PC-3 (cell line): ENCODE data around the gene BBS12. TPM values are rescaled to one million over a fixed set of nuclear protein-coding genes. Genes with fewer than 3 reads are reported as not detected.

Experiments used
- ATAC-seq: fragments of 200-7000 bp; cut with Tn5 transposase; 2 replicates; pipeline ENCODE4 v1.9.1; 2020; ENCODE audit warnings: mild to moderate bottlenecking, moderate library complexity
- BruUV-seq: library from RNA; stranded (reverse); fragments of 400-500 nt; replicated peaks from 2 replicates; lab custom pipeline; 2021; lab: Mats Ljungman, UMichigan
- CTCF ChIA-PET: fragments of 300-600 bp; sonication (Branson Sonifier 250); formaldehyde crosslinking; loops from one replicate; lab custom pipeline; 2022; ENCODE audit warnings: antibody characterized with exemption; lab: Charles Lee
- POLR2A ChIA-PET: fragments of 300-600 bp; sonication (Branson Sonifier 250); formaldehyde crosslinking; loops from one replicate; lab custom pipeline; 2022; ENCODE audit warnings: antibody characterized with exemption; ENCODE audit not compliant: unreplicated experiment; lab: Charles Lee
- DNase-seq: peaks from one replicate; pipeline ENCODE4 v3.0.0-alpha.2; 2015
- H2AFZ ChIP-seq: fragments of 300-600 bp; sonication (generic); 2 replicates; pipeline ENCODE4 v1.6.0; 2016; ENCODE audit warnings: antibody characterized with exemption, low read length
- H3F3A ChIP-seq: fragments of 300-600 bp; sonication (generic); one replicate; pipeline ENCODE4 v1.6.0; 2017; ENCODE audit warnings: antibody characterized with exemption, low read length, control low read depth, mild to moderate bottlenecking; ENCODE audit not compliant: unreplicated experiment
- H3K27ac ChIP-seq: fragments of 300-600 bp; sonication (generic); 2 replicates; pipeline ENCODE4 v1.5.1; 2016; ENCODE audit warnings: mild to moderate bottlenecking, low read length
- H3K27me3 ChIP-seq: fragments of 300-600 bp; sonication (generic); 2 replicates; pipeline ENCODE4 v1.6.1; 2016; ENCODE audit warnings: low read length, mixed read lengths
- H3K36me3 ChIP-seq: fragments of 300-600 bp; sonication (generic); 2 replicates; pipeline ENCODE4 v1.6.1; 2016; ENCODE audit warnings: low read depth, mixed run types, low read length, mixed read lengths
- H3K4me1 ChIP-seq: fragments of 300-600 bp; sonication (generic); 2 replicates; pipeline ENCODE4 v1.5.1; 2016; ENCODE audit warnings: low read length; ENCODE audit not compliant: insufficient read depth
- H3K4me2 ChIP-seq: fragments of 300-600 bp; sonication (generic); 2 replicates; pipeline ENCODE4 v1.6.0; 2016; ENCODE audit warnings: low read length
- H3K4me3 ChIP-seq: fragments of 300-600 bp; sonication (generic); 2 replicates; pipeline ENCODE4 v1.5.1; 2016; ENCODE audit warnings: mild to moderate bottlenecking, low read length, mixed read lengths
- H3K79me2 ChIP-seq: fragments of 300-600 bp; sonication (generic); 2 replicates; pipeline ENCODE4 v1.6.1; 2017; ENCODE audit warnings: low read length, mixed read lengths
- H3K9ac ChIP-seq: fragments of 300-600 bp; sonication (generic); 2 replicates; pipeline ENCODE4 v1.6.0; 2016; ENCODE audit warnings: mild to moderate bottlenecking, low read length
- H3K9me2 ChIP-seq: fragments of 300-600 bp; sonication (generic); replicated peaks from 2 replicates; pipeline ENCODE4 v1.6.1; 2016; ENCODE audit warnings: mixed run types, low read length, mixed read lengths
- H3K9me3 ChIP-seq: fragments of 300-600 bp; sonication (generic); 2 replicates; pipeline ENCODE4 v1.6.1; 2016; ENCODE audit warnings: low read length, mixed read lengths
- H4K20me1 ChIP-seq: fragments of 300-600 bp; sonication (generic); 2 replicates; pipeline ENCODE4 v1.6.1; 2016; ENCODE audit warnings: low read length, mixed read lengths
- CTCF ChIP-seq: fragments of 300-600 bp; sonication (generic); conservative IDR thresholded peaks from 2 replicates; pipeline ENCODE4 v1.5.1; 2017; ENCODE audit warnings: antibody characterized with exemption, low read depth, mild to moderate bottlenecking, low read length
- EZH2 ChIP-seq: fragments of 300-600 bp; sonication (generic); IDR thresholded peaks from one replicate; pipeline ENCODE4 v1.6.1; 2017; ENCODE audit warnings: antibody characterized with exemption, mild to moderate bottlenecking, low read length; ENCODE audit not compliant: unreplicated experiment
- EZH2phosphoT487 ChIP-seq: fragments of 300-600 bp; sonication (generic); IDR thresholded peaks from 2 replicates; pipeline ENCODE4 v1.6.1; 2018; ENCODE audit warnings: mild to moderate bottlenecking, antibody characterized with exemption, low read length, borderline replicate concordance
- intact Hi-C: fragments of 100-400 bp; cut with micrococcal nuclease; formaldehyde crosslinking; loops from 2 replicates; pipeline ENCODE4 v1.9.0; 2023
- total RNA-seq: library from RNA; depleted of rRNA; stranded (reverse); fragments of >200 nt; gene quantifications from 2 replicates; pipeline ENCODE4 v1.2.3, GENCODE V29; 2014

The BBS12 gene
- total RNA-seq, 1 experiment from 2014 or later: 1.7 TPM

- TF ChIP-seq CTCF (no peak), EZH2phosphoT487 (no peak), EZH2 (no peak)
- no peaks in the 10 kb centered on the region for H3F3A ChIP-seq
- H3K9me2 ChIP-seq: no peaks in the 10 kb centered on the region
- H3K9ac ChIP-seq: no peak overlapping the region
- no peaks in the 10 kb centered on the region for H4K20me1 ChIP-seq
- no peaks in the 10 kb centered on the region for H3K36me3 ChIP-seq
- ATAC-seq: no peak
- DNase-seq: no peak
- H3K9me3 ChIP-seq: no peaks in the 10 kb centered on the region
- no peak overlapping the region for H3K4me3 ChIP-seq
- BruUV-seq: no TSS peak
- no peaks in the 10 kb centered on the region for H3K27me3 ChIP-seq
- peaks cover 8% of the 10 kb centered on the region for H3K4me1 ChIP-seq
- H3K79me2 ChIP-seq: no peaks in the 10 kb centered on the region
- intact Hi-C loops: no loop called here
- no peak overlapping the region for H2AFZ ChIP-seq
- CTCF ChIA-PET: interaction anchor here (0.6 kb wide), 1 partner anchor 11 kb away, joined by 3 read pairs; no protein-coding TSS in a partner anchor
- POLR2A ChIA-PET: no interaction called here
- H3K4me2 ChIP-seq: no peak overlapping the region
- H3K27ac ChIP-seq: no peak overlapping the region
These were observed 26.9 kb upstream of the BBS12 start for GRCh38 chr4:122705547-122706117.

- H3K4me3 ChIP-seq: no peak overlapping the region
- H3K4me1 ChIP-seq: peaks cover 13% of the 10 kb centered on the region
- intact Hi-C loops: no loop called here
- H4K20me1 ChIP-seq: no peaks in the 10 kb centered on the region
- no peak for ATAC-seq
- no peaks in the 10 kb centered on the region for H3K36me3 ChIP-seq
- H3K27ac ChIP-seq: no peak overlapping the region
- H3K79me2 ChIP-seq: no peaks in the 10 kb centered on the region
- TF ChIP-seq EZH2phosphoT487 (no peak), CTCF (no peak), EZH2 (no peak)
- DNase-seq: no peak
- no peaks in the 10 kb centered on the region for H3K9me3 ChIP-seq
- no TSS peak for BruUV-seq
- H3K27me3 ChIP-seq: no peaks in the 10 kb centered on the region
- H3F3A ChIP-seq: no peaks in the 10 kb centered on the region
- POLR2A ChIA-PET: no interaction called here
- H3K9me2 ChIP-seq: no peaks in the 10 kb centered on the region
- no peak overlapping the region for H2AFZ ChIP-seq
- CTCF ChIA-PET: no interaction called here
- no peak overlapping the region for H3K9ac ChIP-seq
- H3K4me2 ChIP-seq: no peak overlapping the region
These were observed 26.0 kb upstream of the BBS12 start for GRCh38 chr4:122706511-122706910.

GRCh38 chr4:122707497-122707896, 25.0 kb upstream of the BBS12 start:
- intact Hi-C loops: no loop called here
- ChIA-PET CTCF (no interaction called here), POLR2A (no interaction called here)
- Histone ChIP-seq H3K27ac (no peak overlapping the region), H3K9ac (no peak overlapping the region), H3K4me1 (peaks cover 13% of the 10 kb centered on the region), H3K9me3 (no peaks in the 10 kb centered on the region), H3K27me3 (no peaks in the 10 kb centered on the region), H3K4me2 (no peak overlapping the region), H3F3A (no peaks in the 10 kb centered on the region), H2AFZ (no peak overlapping the region), H3K36me3 (no peaks in the 10 kb centered on the region), H4K20me1 (no peaks in the 10 kb centered on the region), H3K9me2 (no peaks in the 10 kb centered on the region), H3K4me3 (no peak overlapping the region), H3K79me2 (no peaks in the 10 kb centered on the region)
- no TSS peak for BruUV-seq
- TF ChIP-seq EZH2 (no peak), CTCF (no peak), EZH2phosphoT487 (no peak)
- DNase-seq: no peak
- ATAC-seq: no peak
